ENCODE results near the gene AKR1B1.

GRCh38 chr7:134406431-134406830, 52.5 kb downstream of the AKR1B1 start:
- TF ChIP-seq ZNF274 (IDR thresholded peaks at IDR 0.05; ENCODE audit: low read depth, low read length) (no peak), SUZ12 (IDR thresholded peaks at IDR 0.05; ENCODE audit: extremely low read depth, insufficient read depth, insufficient read length) (no peak), YY1 (IDR thresholded peaks at IDR 0.05; ENCODE audit: insufficient read depth, insufficient read length) (no peak)
